SK-N-DZ (cell line): ENCODE results near the gene EMC8.
"Not testable (repeated sequence)": the region's sequence is repeated elsewhere in the genome, so short reads cannot be mapped to it uniquely, and the experiment has no call there.

Experiments used
- DNase-seq: peaks from one replicate; pipeline ENCODE4 v3.0.0-alpha.2; 2015; ENCODE audit warnings: low spot score

The EMC8 gene

GRCh38 chr16:85812811-85813700, 13.7 kb upstream of the EMC8 start:
- no peak for DNase-seq

GRCh38 chr16:85812031-85812807, 12.9 kb upstream of the EMC8 start:
- DNase-seq: no peak

- DNase-seq: no peak
These were observed 11.4 kb upstream of the EMC8 start for GRCh38 chr16:85810742-85811115.

DNA sequence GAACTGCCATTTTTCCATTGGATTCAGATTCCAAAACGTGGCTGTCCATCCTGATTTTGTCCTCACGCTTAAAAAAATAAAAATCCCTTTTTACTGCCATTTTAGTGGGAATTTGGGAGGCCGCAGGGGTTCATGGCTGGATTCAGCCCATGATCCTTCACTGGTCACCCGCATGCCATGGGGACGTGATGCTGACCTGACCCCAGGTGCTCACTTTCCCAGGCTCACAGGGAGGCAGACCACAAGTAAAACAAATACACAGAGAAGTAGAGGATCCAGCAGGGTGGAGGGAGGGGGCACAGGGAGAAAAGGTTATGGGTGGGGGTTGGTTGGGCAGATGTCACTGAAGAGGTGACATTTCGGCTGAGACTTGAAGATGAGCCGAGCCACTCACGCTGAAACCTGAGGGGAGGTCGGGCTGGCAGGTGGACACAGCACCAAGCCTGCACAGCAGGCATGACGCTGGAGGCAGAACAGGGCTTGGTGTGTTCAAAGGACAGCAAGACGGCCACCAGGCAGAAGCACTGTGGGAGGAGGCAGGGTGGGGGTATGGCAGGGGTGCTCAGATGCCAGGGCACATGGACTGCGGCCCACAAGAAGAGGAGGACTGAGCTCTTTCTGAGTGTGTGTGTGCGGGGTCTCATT, 10.9 kb upstream of the EMC8 start:
- no peak for DNase-seq

GRCh38 chr16:85809645-85810044, 10.3 kb upstream of the EMC8 start:
- DNase-seq: no peak

DNA sequence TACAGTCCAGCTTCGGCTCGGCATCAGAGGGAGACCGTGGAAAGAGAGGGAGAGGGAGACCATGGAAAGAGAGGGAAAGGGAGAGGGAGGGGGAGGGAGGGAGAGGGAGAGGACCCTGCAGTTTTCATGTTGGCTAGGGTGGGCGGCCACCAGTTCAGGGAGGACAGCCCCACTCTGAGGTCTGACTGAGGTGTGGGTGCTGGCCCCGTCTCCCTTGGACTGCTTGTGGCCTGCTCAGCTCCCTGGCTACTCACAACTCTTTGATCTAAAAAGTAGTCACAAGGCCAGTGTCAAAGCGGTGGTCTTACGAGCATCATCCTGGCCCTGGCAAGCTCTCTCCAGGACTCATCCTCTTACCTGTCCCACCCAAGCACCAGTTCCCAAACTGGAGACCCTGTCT, 9.6 kb upstream of the EMC8 start:
- DNase-seq: no peak

DNA sequence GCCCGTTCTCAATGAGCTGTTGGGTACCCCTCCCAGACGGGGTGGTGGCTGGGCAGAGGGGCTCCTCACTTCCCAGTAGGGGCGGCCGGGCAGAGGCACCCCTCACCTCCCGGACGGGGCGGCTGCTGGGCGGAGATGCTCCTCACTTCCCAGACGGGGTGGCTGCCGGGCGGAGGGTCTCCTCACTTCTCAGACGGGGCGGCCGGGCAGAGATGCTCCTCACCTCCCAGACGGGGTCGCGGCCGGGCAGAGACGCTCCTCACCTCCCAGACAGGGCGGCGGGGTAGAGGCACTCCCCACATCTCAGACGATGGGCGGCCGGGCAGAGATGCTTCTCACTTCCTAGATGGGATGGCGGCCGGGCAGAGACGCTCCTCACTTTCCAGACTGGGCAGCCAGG, 8.8 kb upstream of the EMC8 start:
- DNase-seq: not testable (repeated sequence)

DNA sequence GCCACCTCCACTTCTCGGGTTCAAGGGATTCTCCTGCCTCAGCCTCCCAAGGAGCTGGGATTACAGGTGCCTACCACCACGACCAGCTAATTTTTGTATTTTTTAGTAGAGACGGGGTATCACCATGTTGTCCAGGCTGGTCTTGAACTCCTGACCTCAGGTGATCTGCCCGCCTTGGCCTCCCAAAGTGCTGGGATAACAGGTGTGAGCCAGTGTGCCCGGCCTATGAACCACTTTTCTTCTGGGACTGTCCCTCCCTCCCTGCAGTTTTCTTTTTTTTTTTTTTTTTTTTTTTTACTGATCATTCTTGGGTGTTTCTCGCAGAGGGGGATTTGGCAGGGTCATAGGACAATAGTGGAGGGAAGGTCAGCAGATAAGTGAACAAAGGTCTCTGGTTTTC, 8.0 kb upstream of the EMC8 start:
- not testable (repeated sequence) for DNase-seq

DNA sequence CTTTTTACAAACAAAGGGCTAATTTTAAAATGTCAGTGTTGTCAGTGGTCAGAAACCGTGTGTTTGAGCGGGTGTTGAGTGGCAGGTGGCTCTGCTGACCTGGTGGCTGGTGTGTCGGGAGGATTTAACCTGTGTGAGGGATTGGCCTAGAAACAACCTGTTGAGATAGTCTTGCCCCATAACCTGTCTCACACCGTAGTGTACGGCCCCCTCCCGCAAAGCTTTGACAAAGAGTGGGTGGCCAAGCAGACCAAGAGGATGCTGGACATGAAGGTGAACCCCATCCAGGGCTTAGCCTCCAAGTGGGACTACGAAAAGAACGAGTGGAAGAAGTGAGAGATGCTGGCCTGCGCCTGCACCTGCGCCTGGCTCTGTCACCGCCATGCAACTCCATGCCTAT, 7.2 kb upstream of the EMC8 start:
- DNase-seq: no peak

GRCh38 chr16:85805442-85806045, 6.2 kb upstream of the EMC8 start:
- no peak for DNase-seq

DNA sequence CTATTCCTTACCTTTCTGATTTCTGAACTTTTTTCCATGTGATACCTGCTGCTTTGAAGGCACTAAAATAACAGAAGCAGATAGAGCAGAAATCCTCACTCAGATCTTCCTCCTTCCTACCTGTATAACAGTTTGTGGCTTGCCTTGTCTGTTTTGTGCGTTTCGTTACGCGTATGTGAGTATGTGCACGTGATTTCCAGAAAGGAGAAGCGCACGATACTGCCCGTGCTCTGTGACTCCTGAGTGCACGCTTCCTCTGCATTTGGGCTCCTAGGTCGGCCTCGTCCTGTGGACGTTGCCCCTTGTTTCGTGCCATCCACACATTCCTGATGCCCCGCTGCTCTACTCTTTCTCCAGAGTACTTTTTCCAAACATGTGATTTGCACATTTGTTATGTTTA, 4.2 kb upstream of the EMC8 start:
- no peak for DNase-seq

DNA sequence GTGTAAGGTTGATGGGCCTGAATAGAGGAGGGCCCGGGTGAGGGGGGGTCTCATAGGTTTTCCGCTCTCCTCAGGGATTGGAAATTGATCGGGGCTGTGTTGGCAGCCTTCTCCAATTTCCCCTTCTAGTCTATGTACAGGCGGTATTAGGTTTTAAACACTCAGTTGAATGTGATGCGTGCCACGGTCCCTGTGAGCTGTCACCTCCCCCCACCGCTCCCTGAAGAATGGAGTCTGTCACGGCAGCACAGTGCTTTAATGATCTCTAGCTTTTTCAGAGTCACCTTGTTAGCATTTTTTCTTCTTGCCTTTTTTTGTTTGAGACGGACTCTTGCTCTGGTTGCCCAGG, 951 bp upstream of the EMC8 start:
- DNase-seq: no peak

DNA sequence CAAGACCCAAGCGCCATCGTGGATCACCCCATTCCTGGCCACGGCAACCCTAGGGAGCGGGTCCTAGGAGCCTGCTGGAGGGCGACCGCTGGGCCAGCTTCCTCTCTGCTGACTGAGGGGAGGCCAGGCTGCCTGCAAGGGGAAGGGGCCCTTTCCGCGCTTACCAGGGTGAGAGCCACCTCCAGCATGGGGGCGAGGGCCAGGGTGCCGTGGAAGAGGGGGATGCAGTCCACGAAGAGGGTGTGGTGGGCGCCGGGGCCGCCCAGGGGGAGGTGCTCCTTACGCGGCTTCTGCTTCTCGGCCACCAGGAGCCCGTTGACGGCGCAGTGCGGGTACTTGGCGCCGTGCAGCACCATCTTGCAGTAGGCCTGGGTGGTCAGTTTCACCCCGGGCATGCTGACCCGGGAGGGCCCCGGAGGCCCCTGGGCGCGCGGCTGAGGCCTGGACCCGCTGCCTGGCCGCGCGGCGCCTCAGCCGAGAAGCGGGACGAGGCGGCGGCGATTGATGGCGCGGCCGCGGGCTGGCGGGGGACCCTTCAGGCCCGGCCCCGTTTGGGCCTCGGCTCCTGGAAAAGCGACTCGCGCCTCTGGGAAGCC, 345 bp downstream of the EMC8 start:
- DNase-seq: no peak

- DNase-seq: no peak
These were observed 1.0 kb downstream of the EMC8 start for GRCh38 chr16:85798283-85798776.

DNA sequence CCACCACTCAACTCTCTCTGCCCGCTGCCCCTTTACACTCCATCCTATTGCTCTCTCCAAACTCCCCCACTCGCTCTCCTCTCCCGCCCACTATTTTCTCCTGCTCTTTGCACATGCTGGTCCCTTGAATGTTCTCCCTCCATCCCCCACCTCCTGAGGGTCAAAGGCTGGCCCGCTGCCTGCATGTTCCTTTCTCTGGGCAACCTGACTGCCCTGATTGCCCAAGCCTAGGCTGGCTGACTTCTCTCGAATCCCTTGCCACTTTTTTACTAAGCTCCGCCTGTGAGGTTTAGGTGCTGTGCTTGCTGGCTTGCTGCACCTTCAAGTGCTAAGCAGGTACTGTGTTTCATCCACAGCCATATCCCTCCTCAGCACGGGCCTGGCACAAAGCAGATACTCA, 2.7 kb downstream of the EMC8 start:
- no peak for DNase-seq

GRCh38 chr16:85796152-85796551, 3.2 kb downstream of the EMC8 start:
- no peak for DNase-seq

DNA sequence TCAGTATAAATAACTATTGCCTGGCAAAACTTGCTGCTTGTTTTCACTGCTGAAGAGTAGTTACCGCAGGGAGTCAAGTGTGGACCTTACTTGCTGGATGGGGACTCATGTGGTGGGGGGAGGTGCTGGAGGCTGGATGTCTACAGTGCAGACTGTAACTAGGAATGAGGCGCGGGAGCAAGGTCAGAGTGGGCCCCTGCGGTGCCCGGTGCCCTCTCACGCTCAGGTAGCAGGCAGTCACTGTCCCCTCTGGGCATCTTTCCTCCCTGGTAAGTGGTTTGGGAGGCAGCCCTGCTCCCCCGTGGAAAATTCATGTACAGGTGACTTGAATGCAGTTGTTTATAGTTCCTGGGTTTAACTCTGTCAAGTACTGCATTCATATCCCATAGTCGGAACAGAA, 4.6 kb downstream of the EMC8 start:
- DNase-seq: no peak

DNA sequence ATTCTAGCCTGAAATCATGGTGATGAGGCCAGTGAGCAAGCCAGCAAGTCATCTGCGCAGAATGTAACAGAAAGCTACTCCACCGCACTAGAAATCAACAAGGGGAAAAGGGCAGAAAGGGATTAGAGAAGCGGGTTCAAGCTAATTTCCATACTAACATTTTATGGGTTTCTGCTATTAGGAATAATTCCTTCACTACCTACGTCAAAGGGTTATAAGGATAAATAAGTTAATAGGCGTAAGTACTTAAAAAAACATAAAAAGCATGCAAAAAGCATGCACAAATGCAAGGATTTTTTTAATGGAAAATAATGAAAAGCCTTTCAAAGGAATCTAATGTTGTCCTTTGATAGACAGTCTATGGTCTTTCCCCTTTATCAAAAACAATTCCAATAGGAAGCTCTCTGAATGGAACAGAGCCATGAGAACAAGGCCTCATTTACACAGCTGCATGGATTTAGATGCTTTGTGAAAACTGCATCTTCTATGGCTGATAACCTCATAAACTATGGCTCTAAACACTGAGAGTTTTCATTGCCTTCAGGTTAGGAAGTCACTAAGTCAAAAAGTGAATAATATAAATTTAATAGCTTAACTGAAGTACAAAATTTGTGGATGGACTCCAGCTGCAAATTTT, 5.6 kb downstream of the EMC8 start:
- DNase-seq: no peak

GRCh38 chr16:85789773-85790172, 9.6 kb downstream of the EMC8 start:
- no peak for DNase-seq

DNA sequence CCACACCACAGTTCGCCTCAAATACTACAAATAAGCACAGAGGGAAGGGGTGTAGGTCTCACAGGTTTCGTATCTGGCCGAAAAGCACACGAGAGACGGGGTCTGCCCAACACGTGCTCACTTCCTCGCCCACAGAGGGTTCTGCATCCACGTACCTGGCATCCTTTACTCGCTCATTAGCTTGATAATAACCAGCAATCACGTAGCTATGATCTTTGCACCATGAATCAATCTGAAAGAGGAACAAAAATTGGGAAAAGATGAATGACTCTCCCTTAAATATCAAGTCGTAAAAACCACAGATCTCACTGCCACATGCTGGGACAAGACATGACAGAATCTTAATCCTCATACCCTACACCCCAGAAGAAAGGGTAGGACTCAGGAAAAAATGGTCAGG, 10.5 kb downstream of the EMC8 start:
- DNase-seq: no peak

DNA sequence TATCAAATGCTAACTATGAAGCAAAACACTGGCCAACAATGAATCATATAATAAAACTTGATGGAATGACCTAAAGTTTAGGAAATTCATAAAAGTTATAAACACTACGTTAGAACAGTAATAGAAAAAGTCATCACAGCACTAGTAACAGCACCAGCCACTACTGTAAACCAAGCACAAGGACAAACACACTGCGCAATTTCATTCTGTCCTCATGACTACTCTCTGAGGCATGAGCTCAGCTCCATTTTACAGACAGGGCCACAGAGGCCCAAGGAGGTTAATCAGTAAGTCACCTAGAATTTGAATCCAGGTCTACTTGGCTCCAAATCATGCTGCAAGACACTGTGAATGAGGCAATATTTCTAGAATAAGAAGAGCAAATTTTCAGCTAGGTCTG, 13.4 kb downstream of the EMC8 start:
- no peak for DNase-seq
